ENCODE measurements around the gene KIRREL1. TPM values are rescaled to one million over a fixed set of nuclear protein-coding genes. Genes with fewer than 3 reads are reported as not detected.

The KIRREL1 gene
- total RNA-seq, 3 donors from 2014 or later: 3.4 to 29.5 (median 13.5) TPM

DNA sequence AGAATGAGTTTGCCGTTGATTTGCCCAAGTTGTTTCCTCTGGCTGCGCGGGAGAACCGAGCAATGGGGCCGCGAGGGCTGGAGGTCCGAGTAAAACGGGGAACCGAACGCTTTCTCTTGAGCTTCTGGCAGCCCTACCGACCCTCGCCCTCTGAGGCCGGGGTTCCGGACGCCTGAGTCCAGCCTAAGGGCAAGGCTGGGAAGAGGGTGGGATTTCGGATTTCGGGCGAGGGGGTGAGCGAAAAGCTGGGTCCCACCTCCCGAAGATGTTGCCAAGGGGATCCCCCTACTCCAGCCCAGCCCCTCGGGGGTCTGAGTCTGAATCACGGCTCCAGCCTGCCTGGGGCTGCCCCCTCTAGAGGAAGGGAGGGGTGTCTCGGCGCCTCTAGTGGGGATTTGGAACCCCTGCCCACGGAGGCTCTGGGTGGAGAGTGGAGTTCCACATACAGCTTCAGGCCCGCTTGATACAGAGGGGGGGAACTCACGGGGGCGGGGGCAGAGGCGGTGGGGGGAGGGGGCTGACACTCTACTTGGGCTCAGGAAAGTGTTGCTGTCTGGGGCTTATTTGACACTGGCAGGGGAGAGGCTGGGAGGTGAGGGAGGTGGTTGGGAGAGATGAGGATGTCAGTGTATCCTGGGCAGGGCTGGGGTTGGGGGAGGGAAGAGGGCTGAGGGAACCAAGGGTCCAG lies 617 bp downstream of the KIRREL1 start:
- ATAC-seq (peak; percentile 8), DNase-seq (no peak)
- H3K4me1 ChIP-seq (ENCODE audit: low read depth): peaks cover 2% of the 10 kb centered on the region
- H3K9me3 ChIP-seq: no peaks in the 10 kb centered on the region
- TF ChIP-seq, protein P1, sequence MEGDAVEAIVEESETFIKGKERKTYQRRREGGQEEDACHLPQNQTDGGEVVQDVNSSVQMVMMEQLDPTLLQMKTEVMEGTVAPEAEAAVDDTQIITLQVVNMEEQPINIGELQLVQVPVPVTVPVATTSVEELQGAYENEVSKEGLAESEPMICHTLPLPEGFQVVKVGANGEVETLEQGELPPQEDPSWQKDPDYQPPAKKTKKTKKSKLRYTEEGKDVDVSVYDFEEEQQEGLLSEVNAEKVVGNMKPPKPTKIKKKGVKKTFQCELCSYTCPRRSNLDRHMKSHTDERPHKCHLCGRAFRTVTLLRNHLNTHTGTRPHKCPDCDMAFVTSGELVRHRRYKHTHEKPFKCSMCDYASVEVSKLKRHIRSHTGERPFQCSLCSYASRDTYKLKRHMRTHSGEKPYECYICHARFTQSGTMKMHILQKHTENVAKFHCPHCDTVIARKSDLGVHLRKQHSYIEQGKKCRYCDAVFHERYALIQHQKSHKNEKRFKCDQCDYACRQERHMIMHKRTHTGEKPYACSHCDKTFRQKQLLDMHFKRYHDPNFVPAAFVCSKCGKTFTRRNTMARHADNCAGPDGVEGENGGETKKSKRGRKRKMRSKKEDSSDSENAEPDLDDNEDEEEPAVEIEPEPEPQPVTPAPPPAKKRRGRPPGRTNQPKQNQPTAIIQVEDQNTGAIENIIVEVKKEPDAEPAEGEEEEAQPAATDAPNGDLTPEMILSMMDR (IDR thresholded peaks at IDR 0.05): no peak
- intact Hi-C loops (cut with DNase I, micrococcal nuclease): loop anchor here (5.0 kb wide), 2 partner anchors 43 to 93 kb away; no protein-coding TSS in a partner anchor
- peak overlapping the region; percentile 20 for H3K4me3 ChIP-seq
- no peaks in the 10 kb centered on the region for H3K36me3 ChIP-seq (ENCODE audit: low read depth)

DNA sequence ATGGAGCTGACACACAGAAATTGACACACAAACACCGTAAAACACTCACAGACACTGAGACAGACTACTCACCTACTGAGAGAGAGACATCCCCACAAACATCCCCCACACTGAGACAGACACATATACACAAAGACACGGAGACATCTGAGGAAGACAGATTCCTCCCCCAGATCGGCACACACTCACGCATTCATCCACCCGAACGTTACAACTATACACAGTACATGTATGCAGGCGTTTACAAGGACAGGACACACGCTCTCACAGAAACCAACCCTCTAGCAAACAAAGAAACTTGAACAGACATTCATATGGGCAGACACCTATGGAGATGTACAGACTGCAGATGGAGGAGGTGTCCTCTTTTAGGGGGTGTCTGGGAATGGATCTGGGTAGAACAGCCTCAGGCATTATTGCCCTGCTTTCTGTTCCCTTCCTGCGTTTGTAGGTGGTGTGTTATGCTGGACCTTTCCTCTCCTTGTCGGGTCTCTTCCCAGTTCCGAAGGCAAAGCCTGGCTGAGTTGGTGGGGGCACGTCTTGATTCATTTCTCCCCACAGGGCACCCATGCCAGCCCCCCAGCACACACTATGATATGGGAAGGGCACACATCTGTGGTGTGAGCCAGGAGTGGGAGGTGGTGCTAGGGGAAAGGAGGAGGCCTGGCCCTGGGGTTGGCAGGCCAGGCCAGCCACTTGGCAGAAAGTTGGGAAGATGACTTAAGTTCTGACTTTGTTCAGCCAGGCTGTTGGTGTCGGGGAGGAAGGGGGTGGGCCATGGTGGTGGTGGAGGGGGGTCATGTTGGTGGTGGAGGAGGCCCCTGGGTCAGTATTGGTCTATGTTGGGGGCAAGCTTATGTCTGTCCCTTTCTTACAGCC lies 1.5 kb downstream of the KIRREL1 start:
- no peaks in the 10 kb centered on the region for H3K36me3 ChIP-seq (ENCODE audit: low read depth)

DNA sequence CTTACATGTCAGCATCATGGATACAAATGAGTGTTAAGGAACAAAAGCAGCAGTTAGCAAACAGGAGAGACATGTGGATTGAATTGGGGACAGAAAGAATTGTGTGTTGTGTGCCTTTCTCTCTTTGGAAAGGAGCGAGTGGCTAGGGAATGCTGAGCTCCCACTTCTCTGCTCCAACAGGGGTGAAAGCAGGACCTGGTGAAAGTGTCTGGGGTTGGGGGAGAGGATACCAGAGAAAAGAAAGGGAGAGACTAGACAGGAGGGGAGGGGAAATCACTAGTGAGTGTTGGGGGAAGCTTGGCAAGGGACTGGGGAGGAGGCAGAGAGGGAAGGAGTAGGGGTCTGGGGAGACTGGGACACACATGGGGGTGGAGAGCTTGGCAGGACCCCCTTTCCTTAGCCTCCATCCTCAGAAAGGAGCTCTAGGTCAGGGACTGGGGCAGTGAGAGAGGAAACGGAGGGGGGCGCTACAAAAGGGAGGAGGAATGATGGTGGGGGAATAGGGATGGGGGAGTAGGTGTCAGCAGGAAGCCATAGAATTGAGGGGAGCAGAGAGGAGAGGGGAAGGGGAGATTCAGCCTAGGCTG lies 2.2 kb downstream of the KIRREL1 start:
- Histone ChIP-seq H3K36me3 (ENCODE audit: low read depth) (no peaks in the 10 kb centered on the region), H3K4me3 (no peak overlapping the region), H3K9me3 (no peaks in the 10 kb centered on the region), H3K4me1 (ENCODE audit: low read depth) (peaks cover 2% of the 10 kb centered on the region)
- intact Hi-C loops (cut with DNase I, micrococcal nuclease): no loop called here
- TF ChIP-seq, protein P1 (IDR thresholded peaks at IDR 0.05): no peak
- no peak for ATAC-seq
- DNase-seq: no peak

More for the DNA sequence above, 1.5 kb downstream of the KIRREL1 start:
- peak; percentile 3 for ATAC-seq
- DNase-seq: no peak
- intact Hi-C loops (cut with DNase I, micrococcal nuclease): loop anchor here (5.0 kb wide), 2 partner anchors 42 to 92 kb away; no protein-coding TSS in a partner anchor
- peaks cover 2% of the 10 kb centered on the region for H3K4me1 ChIP-seq (ENCODE audit: low read depth)
- H3K9me3 ChIP-seq: no peaks in the 10 kb centered on the region
- TF ChIP-seq, protein P1 (IDR thresholded peaks at IDR 0.05): no peak
- no peak overlapping the region for H3K4me3 ChIP-seq

DNA sequence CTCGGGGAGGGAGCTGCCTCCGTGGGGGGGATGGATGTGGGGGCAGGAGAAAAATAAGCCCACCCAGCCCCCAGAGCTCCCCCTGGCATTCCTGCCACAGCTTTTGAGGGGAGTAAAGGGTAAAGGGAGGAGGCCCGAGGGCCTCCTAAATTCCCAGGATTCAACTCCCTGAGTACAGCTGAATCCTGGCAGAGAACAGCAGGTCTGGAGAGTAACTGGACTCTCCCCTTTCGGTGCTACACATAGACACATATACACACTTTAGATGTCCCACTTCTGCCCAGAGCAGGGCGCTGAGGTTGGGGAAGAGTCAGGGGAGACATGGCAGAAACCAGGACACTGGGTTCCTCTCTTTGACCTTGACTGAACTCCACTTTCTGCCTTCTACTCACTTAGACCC lies 3.0 kb downstream of the KIRREL1 start:
- ATAC-seq (no peak), DNase-seq (no peak)
- H3K4me1 ChIP-seq (ENCODE audit: low read depth): peaks cover 2% of the 10 kb centered on the region
- TF ChIP-seq, protein P1 (IDR thresholded peaks at IDR 0.05): no peak
- intact Hi-C loops (cut with DNase I, micrococcal nuclease): no loop called here
- H3K36me3 ChIP-seq (ENCODE audit: low read depth): no peaks in the 10 kb centered on the region
- H3K4me3 ChIP-seq: no peak overlapping the region
- no peaks in the 10 kb centered on the region for H3K9me3 ChIP-seq

DNA sequence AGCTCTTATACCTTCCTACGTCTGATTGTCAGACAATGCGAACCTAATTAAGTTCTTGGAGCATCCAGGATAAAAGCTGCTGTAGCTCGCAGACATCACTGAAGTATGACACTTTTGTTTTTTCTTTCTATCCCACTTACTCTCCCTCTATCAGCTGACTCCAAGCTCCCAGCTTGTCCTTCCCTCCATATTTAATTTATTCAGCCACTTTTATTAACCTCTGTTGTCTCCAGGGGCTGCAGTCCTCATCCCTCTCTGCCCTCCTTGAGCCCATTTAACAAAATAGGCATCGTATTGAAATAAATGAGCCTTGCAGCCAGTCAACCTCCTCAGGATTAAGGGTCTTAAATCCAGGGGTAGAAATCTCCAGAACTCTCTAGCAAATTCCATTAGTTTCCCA lies 7.1 kb downstream of the KIRREL1 start:
- Histone ChIP-seq H3K4me3 (no peak overlapping the region), H3K36me3 (ENCODE audit: low read depth) (no peaks in the 10 kb centered on the region), H3K4me1 (ENCODE audit: low read depth) (no peaks in the 10 kb centered on the region), H3K9me3 (no peaks in the 10 kb centered on the region)
- ATAC-seq (no peak), DNase-seq (no peak)
- TF ChIP-seq, protein P1 (IDR thresholded peaks at IDR 0.05): no peak
- intact Hi-C loops (cut with DNase I, micrococcal nuclease): no loop called here

Data from mucosa of descending colon (tissue), 3 donors.